Thyroid gland (tissue), 4 donors: ENCODE results near the gene CLIC3.

Experiments
- POLR2A ChIP-seq, 2 donors: fragments of 450-650 bp; IDR thresholded peaks; one replicate each; pipeline ENCODE4 v1.6.1; 2017; ENCODE audit warnings: antibody characterized with exemption in 2 of 2, mild to moderate bottlenecking in 2 of 2, moderate library complexity in 1 of 2
- TF ChIP-seq, protein P1 (sequence below), 6 experiments: fragments of 200-600 bp in 3 of 6; fragments of 450-650 bp in 3 of 6; sonication (generic) in 3 of 6; IDR thresholded peaks; one replicate each; pipeline ENCODE4 v1.5.1; 2016 to 2019; ENCODE audit warnings: antibody characterized with exemption in 6 of 6, mild to moderate bottlenecking in 2 of 6, inconsistent platforms in 1 of 6, moderate library complexity in 1 of 6

GRCh38 chr9:136965771-136966484, 30.4 kb downstream of the CLIC3 start:
- TF ChIP-seq, protein P1, sequence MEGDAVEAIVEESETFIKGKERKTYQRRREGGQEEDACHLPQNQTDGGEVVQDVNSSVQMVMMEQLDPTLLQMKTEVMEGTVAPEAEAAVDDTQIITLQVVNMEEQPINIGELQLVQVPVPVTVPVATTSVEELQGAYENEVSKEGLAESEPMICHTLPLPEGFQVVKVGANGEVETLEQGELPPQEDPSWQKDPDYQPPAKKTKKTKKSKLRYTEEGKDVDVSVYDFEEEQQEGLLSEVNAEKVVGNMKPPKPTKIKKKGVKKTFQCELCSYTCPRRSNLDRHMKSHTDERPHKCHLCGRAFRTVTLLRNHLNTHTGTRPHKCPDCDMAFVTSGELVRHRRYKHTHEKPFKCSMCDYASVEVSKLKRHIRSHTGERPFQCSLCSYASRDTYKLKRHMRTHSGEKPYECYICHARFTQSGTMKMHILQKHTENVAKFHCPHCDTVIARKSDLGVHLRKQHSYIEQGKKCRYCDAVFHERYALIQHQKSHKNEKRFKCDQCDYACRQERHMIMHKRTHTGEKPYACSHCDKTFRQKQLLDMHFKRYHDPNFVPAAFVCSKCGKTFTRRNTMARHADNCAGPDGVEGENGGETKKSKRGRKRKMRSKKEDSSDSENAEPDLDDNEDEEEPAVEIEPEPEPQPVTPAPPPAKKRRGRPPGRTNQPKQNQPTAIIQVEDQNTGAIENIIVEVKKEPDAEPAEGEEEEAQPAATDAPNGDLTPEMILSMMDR (IDR thresholded peaks at IDR 0.05), result no peak
- no peak for TF ChIP-seq POLR2A (IDR thresholded peaks at IDR 0.05)
